WTC11 (cell line): ENCODE results near the gene STAG1. TPM values are rescaled to one million over a fixed set of nuclear protein-coding genes. Genes with fewer than 3 reads are reported as not detected.
"Not testable (repeated sequence)": the region's sequence is repeated elsewhere in the genome, so short reads cannot be mapped to it uniquely, and the experiment has no call there.

Source experiments
- ATAC-seq: fragments of 200-7000 bp; cut with Tn5 transposase; 2 replicates; pipeline ENCODE4 v1.10.0; 2021; ENCODE audit warnings: mild to moderate bottlenecking, moderate library complexity
- CTCF ChIA-PET: fragments of 300-600 bp; sonication (Branson Sonifier 250); formaldehyde crosslinking; loops from one replicate; lab custom pipeline; 2021; ENCODE audit warnings: antibody characterized with exemption; lab: Charles Lee
- POLR2A ChIA-PET: fragments of 350-600 bp; sonication (Branson Sonifier 250); formaldehyde crosslinking; loops from one replicate; lab custom pipeline; 2021; ENCODE audit warnings: antibody characterized with exemption; lab: Charles Lee
- DNase-seq: peaks from one replicate; pipeline ENCODE4 v3.0.0; 2021; ENCODE audit warnings: low spot score
- H3K27ac Mint-ChIP-seq: 2 replicates; pipeline ENCODE4 v1.8.0; 2021; ENCODE audit warnings: mixed read lengths
- H3K27me3 Mint-ChIP-seq: 2 replicates; pipeline ENCODE4 v1.8.0; 2021; ENCODE audit warnings: low read depth, mild to moderate bottlenecking, moderate library complexity, mixed read lengths
- H3K36me3 Mint-ChIP-seq: 2 replicates; pipeline ENCODE4 v1.8.0; 2021; ENCODE audit warnings: mixed read lengths
- H3K4me1 Mint-ChIP-seq: 2 replicates; pipeline ENCODE4 v1.8.0; 2022; ENCODE audit warnings: mixed read lengths
- H3K4me3 Mint-ChIP-seq: 2 replicates; pipeline ENCODE4 v1.8.0; 2021; ENCODE audit warnings: mild to moderate bottlenecking, moderate library complexity, mixed read lengths
- H3K9me3 Mint-ChIP-seq: 2 replicates; pipeline ENCODE4 v1.8.0; 2021; ENCODE audit warnings: mixed read lengths
- CTCF ChIP-seq: fragments of 200-600 bp; IDR thresholded peaks from 2 replicates; pipeline ENCODE4 v1.8.0; 2022; ENCODE audit warnings: antibody characterized with exemption
- ELF4 ChIP-seq: sonication (generic); formaldehyde crosslinking; IDR thresholded peaks from 2 replicates; pipeline ENCODE4 v1.8.1; 2022; ENCODE audit warnings: low read depth, mild to moderate bottlenecking, moderate library complexity, missing genetic modification reagents
- ESRRA ChIP-seq: sonication (generic); formaldehyde crosslinking; IDR thresholded peaks from 2 replicates; pipeline ENCODE4 v1.8.1; 2022; ENCODE audit warnings: mild to moderate bottlenecking, missing genetic modification reagents, borderline replicate concordance
- GTF2I ChIP-seq: fragments of 250-450 bp; sonication (Bioruptor Pico); conservative IDR thresholded peaks from 2 replicates; pipeline ENCODE4 v1.4.0; 2021; ENCODE audit warnings: mild to moderate bottlenecking
- JUN ChIP-seq: sonication (generic); formaldehyde crosslinking; IDR thresholded peaks from 2 replicates; pipeline ENCODE4 v1.8.0; 2023; ENCODE audit warnings: mild to moderate bottlenecking, missing genetic modification reagents
- KAT7 ChIP-seq: sonication (generic); formaldehyde crosslinking; IDR thresholded peaks from 2 replicates; pipeline ENCODE4 v1.8.1; 2023; ENCODE audit warnings: missing genetic modification reagents, mild to moderate bottlenecking, borderline replicate concordance
- MYBL2 ChIP-seq: sonication (generic); formaldehyde crosslinking; IDR thresholded peaks from 2 replicates; pipeline ENCODE4 v1.8.1; 2023; ENCODE audit warnings: mild to moderate bottlenecking, moderate library complexity, missing genetic modification reagents
- NR1H2 ChIP-seq: sonication (generic); formaldehyde crosslinking; IDR thresholded peaks from 2 replicates; pipeline ENCODE4 v1.9.0; 2021; ENCODE audit warnings: mild to moderate bottlenecking, moderate library complexity, missing genetic modification reagents
- PRDM15 ChIP-seq: sonication (generic); formaldehyde crosslinking; IDR thresholded peaks from 2 replicates; pipeline ENCODE4 v1.8.0; 2022; ENCODE audit warnings: missing genetic modification reagents
- SMAD3 ChIP-seq: sonication (generic); formaldehyde crosslinking; IDR thresholded peaks from 2 replicates; pipeline ENCODE4 v1.8.0; 2022; ENCODE audit warnings: missing genetic modification reagents, mild to moderate bottlenecking, borderline replicate concordance
- TEAD1 ChIP-seq: sonication (generic); formaldehyde crosslinking; IDR thresholded peaks from 2 replicates; pipeline ENCODE4 v1.8.0; 2022; ENCODE audit warnings: mild to moderate bottlenecking, missing genetic modification reagents
- TP53 ChIP-seq: sonication (generic); formaldehyde crosslinking; IDR thresholded peaks from 2 replicates; pipeline ENCODE4 v1.8.1; 2023; ENCODE audit warnings: mild to moderate bottlenecking, missing genetic modification reagents
- ZNF423 ChIP-seq: fragments of 250-450 bp; sonication (Bioruptor Pico); IDR thresholded peaks from 2 replicates; pipeline ENCODE4 v2.1.2; 2022; ENCODE audit warnings: mild to moderate bottlenecking, moderate library complexity
- ZNF532 ChIP-seq: fragments of 250-450 bp; sonication (Bioruptor Pico); IDR thresholded peaks from 2 replicates; pipeline ENCODE4 v1.9.0; 2021; ENCODE audit warnings: mild to moderate bottlenecking, borderline replicate concordance
- total RNA-seq: library from RNA; stranded (reverse); gene quantifications from 3 replicates; pipeline ENCODE4 v1.2.3, GENCODE V29; 2021

Gene STAG1
- total RNA-seq, 1 experiment from 2014 or later, result 20.7 TPM

GRCh38 chr3:136725468-136725867 is 26.7 kb downstream of the STAG1 start:
- Mint-ChIP-seq H3K27me3 (no peaks in the 10 kb centered on the region), H3K9me3 (peaks cover 4% of the 10 kb centered on the region; the same call in 1 of the 2 replicates), H3K36me3 (peaks cover 14% of the 10 kb centered on the region), H3K4me1 (peaks cover 11% of the 10 kb centered on the region), H3K27ac (no peak overlapping the region), H3K4me3 (no peak overlapping the region)
- TF ChIP-seq ZNF423 (no peak), MYBL2 (no peak), GTF2I (no peak), SMAD3 (CRISPR knock-in tag) (no peak), KAT7 (no peak), ZNF532 (no peak), JUN (no peak), TP53 (no peak), TEAD1 (CRISPR knock-in tag) (no peak), NR1H2 (no peak)
- DNase-seq (no peak), ATAC-seq (no peak)
- ChIA-PET POLR2A (no interaction called here), CTCF (no interaction called here)

GRCh38 chr3:136722916-136723315 is 29.3 kb downstream of the STAG1 start:
- CTCF ChIA-PET, H3K4me3 Mint-ChIP-seq, H3K27me3 Mint-ChIP-seq: not testable (repeated sequence)

GRCh38 chr3:136722399-136722798 is 29.8 kb downstream of the STAG1 start:
- H3K4me3 Mint-ChIP-seq, H3K27ac Mint-ChIP-seq, POLR2A ChIA-PET, H3K4me1 Mint-ChIP-seq, CTCF ChIA-PET, H3K9me3 Mint-ChIP-seq, DNase-seq, H3K27me3 Mint-ChIP-seq, ATAC-seq: not testable (repeated sequence)
- peaks cover 14% of the 10 kb centered on the region for H3K36me3 Mint-ChIP-seq

More at GRCh38 chr3:136722916-136723315, 29.3 kb downstream of the STAG1 start:
- DNase-seq, H3K9me3 Mint-ChIP-seq, H3K27ac Mint-ChIP-seq, ATAC-seq, POLR2A ChIA-PET, H3K4me1 Mint-ChIP-seq: not testable (repeated sequence)
- peaks cover 14% of the 10 kb centered on the region for H3K36me3 Mint-ChIP-seq

- no peak for TF ChIP-seq ELF4 (CRISPR knock-in tag)
- TF ChIP-seq ESRRA (CRISPR knock-in tag), result no peak
- TF ChIP-seq PRDM15 (CRISPR knock-in tag), result no peak
- TF ChIP-seq CTCF, result no peak
- Mint-ChIP-seq H3K27ac (no peak overlapping the region), H3K4me3 (no peak overlapping the region), H3K27me3 (no peaks in the 10 kb centered on the region), H3K9me3 (peaks cover 4% of the 10 kb centered on the region; the same call in 1 of the 2 replicates), H3K4me1 (peaks cover 7% of the 10 kb centered on the region), H3K36me3 (peaks cover 14% of the 10 kb centered on the region)
- ATAC-seq, result no peak
- DNase-seq, result no peak
- POLR2A ChIA-PET, result no interaction called here
- CTCF ChIA-PET, result interaction anchor here (1.0 kb wide), 1 partner anchor 329 kb away, joined by 3 read pairs; no protein-coding TSS in a partner anchor
Measured at GRCh38 chr3:136720091-136720490, 32.1 kb downstream of the STAG1 start.
